Keratinocyte (primary cell): ENCODE data around the gene LDHAL6A.

Experiments
- CTCF ChIP-seq, 3 experiments: IDR thresholded peaks in 1 of 3; conservative IDR thresholded peaks in 1 of 3; optimal IDR thresholded peaks in 1 of 3; 2 replicates in 2 of 3; 3 replicates in 1 of 3; pipeline versions ENCODE3 to v1.5.1; 2011; ENCODE audit warnings: low read length in 3 of 3, mild to moderate bottlenecking in 3 of 3, moderate library complexity in 2 of 3, control low read depth in 1 of 3, inconsistent platforms in 1 of 3; ENCODE audit not compliant: insufficient read depth in 2 of 3; ENCODE audit errors: extremely low read depth in 1 of 3
- EZH2 ChIP-seq: IDR thresholded peaks from one replicate; pipeline ENCODE4 v1.6.1; 2012; ENCODE audit warnings: inconsistent platforms, mild to moderate bottlenecking, low read length, moderate library complexity

DNA sequence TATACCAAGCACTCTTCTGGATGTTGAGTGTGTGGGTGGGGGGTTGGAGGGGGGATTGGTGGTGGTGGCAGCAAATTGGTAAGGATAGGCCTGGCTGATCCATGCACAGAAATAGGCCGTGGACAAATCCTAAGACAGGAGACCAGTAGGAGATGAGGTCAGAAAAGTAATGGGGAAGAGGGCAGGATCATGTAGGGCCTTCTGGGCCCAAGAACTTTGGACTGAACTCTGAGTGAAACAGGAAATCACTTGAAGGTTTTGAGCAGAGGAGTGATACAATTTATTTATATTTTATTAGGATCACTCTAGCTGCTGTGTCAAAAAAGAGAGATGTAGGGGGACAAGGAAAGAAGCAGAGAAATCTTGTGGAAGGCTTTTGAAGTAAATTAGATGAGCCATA, 42.4 kb downstream of the LDHAL6A start:
- TF ChIP-seq CTCF (optimal IDR thresholded peaks at IDR 0.05 in 1 of 3, IDR thresholded peaks at IDR 0.05 in 1 of 3, conservative IDR thresholded peaks at IDR 0.05 in 1 of 3; ENCODE audit: extremely low read depth in 1 of 3, insufficient read depth in 2 of 3, low read length in 3 of 3) (no peak), EZH2 (no peak)
